ENCODE results near the gene CMYA5.

The CMYA5 gene

GRCh38 chr5:79731775-79732174 lies 42.1 kb downstream of the CMYA5 start:
- H3K4me2 ChIP-seq (ENCODE audit: low read length) = no peak overlapping the region
- peaks cover 46% of the 10 kb centered on the region for H3K27me3 ChIP-seq (ENCODE audit: control insufficient read depth, insufficient read depth, low read length)
- no peak overlapping the region for H3K9ac ChIP-seq (ENCODE audit: low read depth, low read length)
- no peaks in the 10 kb centered on the region for H3K36me3 ChIP-seq (ENCODE audit: insufficient read depth, low read length)
- H3K9me3 ChIP-seq (replicated peaks; ENCODE audit: low read length) = no peaks in the 10 kb centered on the region
- no peaks in the 10 kb centered on the region for H3K4me1 ChIP-seq (ENCODE audit: control insufficient read depth, insufficient read depth, low read length)
- no peak overlapping the region for H3K4me3 ChIP-seq (ENCODE audit: low read length)

DNA sequence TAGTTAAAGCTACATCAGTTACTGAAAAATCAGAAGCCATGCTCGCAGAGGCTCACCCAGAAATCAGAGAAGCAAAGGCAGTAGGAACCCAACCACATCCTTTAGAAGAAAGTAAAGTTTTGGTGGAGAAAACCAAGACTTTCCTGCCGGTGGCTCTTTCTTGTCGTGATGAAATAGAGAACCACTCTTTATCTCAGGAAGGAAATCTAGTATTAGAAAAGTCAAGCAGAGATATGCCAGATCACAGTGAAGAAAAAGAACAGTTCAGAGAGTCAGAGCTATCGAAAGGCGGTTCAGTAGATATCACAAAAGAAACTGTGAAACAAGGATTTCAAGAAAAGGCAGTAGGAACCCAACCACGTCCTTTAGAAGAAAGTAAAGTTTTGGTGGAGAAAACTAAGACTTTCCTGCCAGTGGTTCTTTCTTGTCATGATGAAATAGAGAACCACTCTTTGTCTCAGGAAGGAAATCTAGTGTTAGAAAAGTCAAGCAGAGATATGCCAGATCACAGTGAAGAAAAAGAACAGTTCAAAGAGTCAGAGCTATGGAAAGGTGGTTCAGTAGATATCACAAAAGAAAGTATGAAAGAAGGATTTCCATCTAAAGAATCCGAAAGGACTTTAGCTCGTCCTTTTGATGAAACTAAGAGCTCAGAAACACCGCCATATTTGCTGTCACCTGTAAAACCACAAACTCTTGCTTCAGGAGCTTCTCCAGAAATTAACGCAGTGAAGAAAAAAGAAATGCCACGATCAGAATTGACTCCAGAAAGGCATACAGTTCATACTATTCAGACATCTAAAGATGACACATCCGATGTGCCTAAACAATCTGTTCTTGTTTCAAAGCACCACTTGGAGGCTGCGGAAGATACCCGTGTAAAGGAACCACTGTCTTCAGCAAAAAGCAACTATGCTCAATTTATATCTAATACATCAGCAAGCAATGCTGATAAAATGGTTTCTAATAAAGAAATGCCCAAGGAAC lies 47.2 kb downstream of the CMYA5 start:
- Histone ChIP-seq H3K36me3 (ENCODE audit: insufficient read depth, low read length) (no peaks in the 10 kb centered on the region), H3K9ac (ENCODE audit: low read depth, low read length) (no peak overlapping the region), H3K4me2 (ENCODE audit: low read length) (no peak overlapping the region), H3K9me3 (replicated peaks; ENCODE audit: low read length) (no peaks in the 10 kb centered on the region), H3K27me3 (ENCODE audit: control insufficient read depth, insufficient read depth, low read length) (peaks cover 33% of the 10 kb centered on the region), H3K4me1 (ENCODE audit: control insufficient read depth, insufficient read depth, low read length) (no peaks in the 10 kb centered on the region), H3K4me3 (ENCODE audit: low read length) (no peak overlapping the region)

GRCh38 chr5:79738349-79738748 lies 48.7 kb downstream of the CMYA5 start:
- Histone ChIP-seq H3K27me3 (ENCODE audit: control insufficient read depth, insufficient read depth, low read length) (peaks cover 18% of the 10 kb centered on the region), H3K36me3 (ENCODE audit: insufficient read depth, low read length) (no peaks in the 10 kb centered on the region), H3K4me2 (ENCODE audit: low read length) (no peak overlapping the region), H3K9ac (ENCODE audit: low read depth, low read length) (no peak overlapping the region), H3K9me3 (replicated peaks; ENCODE audit: low read length) (no peaks in the 10 kb centered on the region), H3K4me1 (ENCODE audit: control insufficient read depth, insufficient read depth, low read length) (no peaks in the 10 kb centered on the region), H3K4me3 (ENCODE audit: low read length) (no peak overlapping the region)

DNA sequence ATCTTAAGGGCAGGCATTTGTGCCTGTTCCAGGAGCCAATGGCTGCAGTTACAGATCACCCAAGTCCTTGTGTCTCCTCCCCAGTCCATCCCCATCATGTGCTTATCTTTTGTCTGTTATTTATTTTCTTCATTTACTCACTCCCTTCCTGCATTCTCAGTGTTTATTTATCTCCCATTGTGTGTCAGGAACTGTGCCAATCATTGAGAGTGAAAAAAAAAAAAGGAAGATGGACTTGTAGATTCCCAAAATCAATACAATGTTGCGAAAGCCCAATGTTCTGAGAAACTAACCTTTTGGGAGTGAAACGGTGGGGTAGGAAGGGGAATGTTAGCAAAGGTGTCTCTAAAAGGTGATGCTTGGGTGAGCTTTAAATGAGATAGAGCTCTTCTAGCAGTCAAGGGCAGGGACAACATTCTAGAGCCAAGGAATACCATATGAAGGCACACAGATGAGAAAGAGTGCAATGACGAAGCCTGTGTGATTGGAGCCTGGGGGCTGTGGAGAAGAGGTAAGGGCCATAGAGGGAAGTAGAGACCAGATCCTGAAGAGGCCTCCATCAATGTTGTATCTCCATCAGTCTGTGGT lies 53.0 kb downstream of the CMYA5 start:
- H3K9ac ChIP-seq (ENCODE audit: low read depth, low read length) = no peak overlapping the region
- no peaks in the 10 kb centered on the region for H3K36me3 ChIP-seq (ENCODE audit: insufficient read depth, low read length)
- H3K4me3 ChIP-seq (ENCODE audit: low read length) = no peak overlapping the region
- H3K9me3 ChIP-seq (replicated peaks; ENCODE audit: low read length) = no peaks in the 10 kb centered on the region
- no peaks in the 10 kb centered on the region for H3K27me3 ChIP-seq (ENCODE audit: control insufficient read depth, insufficient read depth, low read length)
- no peak overlapping the region for H3K4me2 ChIP-seq (ENCODE audit: low read length)
- H3K4me1 ChIP-seq (ENCODE audit: control insufficient read depth, insufficient read depth, low read length) = no peaks in the 10 kb centered on the region

DNA sequence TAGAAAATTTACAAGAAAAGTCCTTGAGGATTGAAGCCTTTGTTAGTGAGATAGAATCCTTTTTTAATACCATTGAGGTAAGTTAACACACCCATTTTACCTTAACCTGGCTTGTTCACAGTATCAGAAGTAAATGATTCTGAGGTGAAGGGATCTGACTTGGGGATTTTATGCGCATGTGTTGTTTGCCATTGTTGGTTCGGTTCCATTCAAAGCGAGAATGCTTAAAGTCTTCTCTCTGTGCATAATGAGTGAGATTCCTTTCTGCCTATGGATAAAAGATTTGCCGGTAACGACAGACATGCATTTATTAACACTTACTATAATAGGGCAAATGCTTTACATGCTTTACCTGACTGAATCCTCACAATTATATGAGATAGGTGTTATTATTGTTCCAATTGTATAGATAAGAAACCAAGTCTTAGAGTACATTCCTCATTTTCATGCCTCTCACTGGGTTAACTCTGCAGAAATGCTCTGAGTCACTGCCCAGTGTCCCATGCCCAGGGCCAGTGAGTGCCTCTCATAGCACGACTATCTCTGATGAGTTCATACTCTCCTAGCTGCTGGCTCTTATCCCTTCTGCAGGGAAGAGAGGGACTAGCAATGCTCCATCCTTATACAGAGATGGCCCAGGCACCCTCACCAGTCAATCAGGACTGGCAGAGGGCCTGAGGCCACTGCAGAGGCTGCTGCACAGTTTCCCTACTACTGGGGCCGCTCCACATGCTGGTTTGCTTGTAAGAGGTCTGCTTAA lies 54.4 kb downstream of the CMYA5 start:
- Histone ChIP-seq H3K4me2 (ENCODE audit: low read length) (no peak overlapping the region), H3K4me3 (ENCODE audit: low read length) (no peak overlapping the region), H3K36me3 (ENCODE audit: insufficient read depth, low read length) (no peaks in the 10 kb centered on the region), H3K27me3 (ENCODE audit: control insufficient read depth, insufficient read depth, low read length) (no peaks in the 10 kb centered on the region), H3K9ac (ENCODE audit: low read depth, low read length) (no peak overlapping the region), H3K9me3 (replicated peaks; ENCODE audit: low read length) (no peaks in the 10 kb centered on the region), H3K4me1 (ENCODE audit: control insufficient read depth, insufficient read depth, low read length) (no peaks in the 10 kb centered on the region)

DNA sequence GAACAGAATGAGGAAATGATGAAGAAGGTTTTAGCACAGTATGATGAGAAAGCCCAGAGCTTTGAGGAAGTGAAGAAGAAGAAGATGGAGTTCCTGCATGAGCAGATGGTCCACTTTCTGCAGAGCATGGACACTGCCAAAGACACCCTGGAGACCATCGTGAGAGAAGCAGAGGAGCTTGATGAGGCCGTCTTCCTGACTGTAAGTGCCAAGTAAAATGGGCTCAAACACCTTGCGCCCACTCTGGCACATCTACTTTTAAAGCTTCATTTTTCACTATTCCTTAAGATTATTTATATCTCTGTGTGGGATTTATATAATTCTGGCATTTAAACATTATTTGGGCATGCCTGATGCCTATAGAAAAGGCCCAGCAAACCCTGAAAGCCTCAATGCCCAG lies 55.6 kb downstream of the CMYA5 start:
- no peaks in the 10 kb centered on the region for H3K36me3 ChIP-seq (ENCODE audit: insufficient read depth, low read length)
- H3K9me3 ChIP-seq (replicated peaks; ENCODE audit: low read length) = no peaks in the 10 kb centered on the region
- no peaks in the 10 kb centered on the region for H3K4me1 ChIP-seq (ENCODE audit: control insufficient read depth, insufficient read depth, low read length)
- no peaks in the 10 kb centered on the region for H3K27me3 ChIP-seq (ENCODE audit: control insufficient read depth, insufficient read depth, low read length)
- H3K4me3 ChIP-seq (ENCODE audit: low read length) = no peak overlapping the region
- no peak overlapping the region for H3K9ac ChIP-seq (ENCODE audit: low read depth, low read length)
- H3K4me2 ChIP-seq (ENCODE audit: low read length) = no peak overlapping the region

- Histone ChIP-seq H3K4me1 (ENCODE audit: control insufficient read depth, insufficient read depth, low read length) (no peaks in the 10 kb centered on the region), H3K36me3 (ENCODE audit: insufficient read depth, low read length) (no peaks in the 10 kb centered on the region), H3K27me3 (ENCODE audit: control insufficient read depth, insufficient read depth, low read length) (peaks cover 3% of the 10 kb centered on the region), H3K4me3 (ENCODE audit: low read length) (no peak overlapping the region), H3K9me3 (replicated peaks; ENCODE audit: low read length) (no peaks in the 10 kb centered on the region), H3K4me2 (ENCODE audit: low read length) (no peak overlapping the region), H3K9ac (ENCODE audit: low read depth, low read length) (no peak overlapping the region)
Measured at GRCh38 chr5:79746642-79747569, 57.3 kb downstream of the CMYA5 start.

GRCh38 chr5:79750611-79751510 lies 61.2 kb downstream of the CMYA5 start:
- H3K27me3 ChIP-seq (ENCODE audit: control insufficient read depth, insufficient read depth, low read length) = peaks cover 8% of the 10 kb centered on the region
- H3K9me3 ChIP-seq (replicated peaks; ENCODE audit: low read length) = no peaks in the 10 kb centered on the region
- H3K4me1 ChIP-seq (ENCODE audit: control insufficient read depth, insufficient read depth, low read length) = no peaks in the 10 kb centered on the region
- H3K4me3 ChIP-seq (ENCODE audit: low read length) = no peak overlapping the region
- H3K36me3 ChIP-seq (ENCODE audit: insufficient read depth, low read length) = no peaks in the 10 kb centered on the region
- no peak overlapping the region for H3K9ac ChIP-seq (ENCODE audit: low read depth, low read length)
- H3K4me2 ChIP-seq (ENCODE audit: low read length) = no peak overlapping the region

- Histone ChIP-seq H3K9ac (ENCODE audit: low read depth, low read length) (no peak overlapping the region), H3K4me3 (ENCODE audit: low read length) (no peak overlapping the region), H3K9me3 (replicated peaks; ENCODE audit: low read length) (no peaks in the 10 kb centered on the region), H3K4me2 (ENCODE audit: low read length) (no peak overlapping the region), H3K36me3 (ENCODE audit: insufficient read depth, low read length) (no peaks in the 10 kb centered on the region), H3K27me3 (ENCODE audit: control insufficient read depth, insufficient read depth, low read length) (peaks cover 8% of the 10 kb centered on the region), H3K4me1 (ENCODE audit: control insufficient read depth, insufficient read depth, low read length) (no peaks in the 10 kb centered on the region)
Measured at GRCh38 chr5:79753092-79753491, 63.5 kb downstream of the CMYA5 start.

Data from skeletal muscle satellite cell (primary cell).